GM10266 (cell line): Measurements from ENCODE around the gene BTN2A1.

Source experiments
- DNase-seq: peaks from one replicate; pipeline ENCODE4 v3.0.0; 2012; ENCODE audit errors: extremely low spot score
- TF ChIP-seq, protein P1 (sequence below): IDR thresholded peaks from 2 replicates; pipeline ENCODE4 v1.5.1; 2012; ENCODE audit warnings: mild to moderate bottlenecking, low read depth; ENCODE audit not compliant: control insufficient read depth, insufficient read depth; ENCODE audit errors: missing control alignments

Gene BTN2A1

DNA sequence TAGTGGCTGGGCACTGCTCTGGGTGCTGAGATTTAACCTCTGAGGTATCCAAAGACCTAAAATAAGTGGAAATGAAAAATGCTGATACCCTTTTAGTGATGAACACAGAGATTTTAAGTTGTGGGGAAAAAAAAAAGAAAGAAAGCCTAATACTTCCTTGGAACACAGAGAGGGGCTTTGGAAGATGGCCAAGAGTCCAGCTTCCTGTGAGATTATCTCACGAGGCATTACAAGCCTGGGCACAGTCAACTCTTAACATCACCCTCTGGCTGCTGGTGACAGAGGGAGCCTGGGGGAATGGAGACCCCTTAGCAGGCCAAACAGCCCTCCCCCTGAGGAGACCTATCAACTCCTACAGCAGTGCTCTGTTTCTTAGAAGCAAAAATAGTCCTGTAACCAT lies 19.7 kb downstream of the BTN2A1 start:
- DNase-seq, result no peak
- TF ChIP-seq, protein P1, sequence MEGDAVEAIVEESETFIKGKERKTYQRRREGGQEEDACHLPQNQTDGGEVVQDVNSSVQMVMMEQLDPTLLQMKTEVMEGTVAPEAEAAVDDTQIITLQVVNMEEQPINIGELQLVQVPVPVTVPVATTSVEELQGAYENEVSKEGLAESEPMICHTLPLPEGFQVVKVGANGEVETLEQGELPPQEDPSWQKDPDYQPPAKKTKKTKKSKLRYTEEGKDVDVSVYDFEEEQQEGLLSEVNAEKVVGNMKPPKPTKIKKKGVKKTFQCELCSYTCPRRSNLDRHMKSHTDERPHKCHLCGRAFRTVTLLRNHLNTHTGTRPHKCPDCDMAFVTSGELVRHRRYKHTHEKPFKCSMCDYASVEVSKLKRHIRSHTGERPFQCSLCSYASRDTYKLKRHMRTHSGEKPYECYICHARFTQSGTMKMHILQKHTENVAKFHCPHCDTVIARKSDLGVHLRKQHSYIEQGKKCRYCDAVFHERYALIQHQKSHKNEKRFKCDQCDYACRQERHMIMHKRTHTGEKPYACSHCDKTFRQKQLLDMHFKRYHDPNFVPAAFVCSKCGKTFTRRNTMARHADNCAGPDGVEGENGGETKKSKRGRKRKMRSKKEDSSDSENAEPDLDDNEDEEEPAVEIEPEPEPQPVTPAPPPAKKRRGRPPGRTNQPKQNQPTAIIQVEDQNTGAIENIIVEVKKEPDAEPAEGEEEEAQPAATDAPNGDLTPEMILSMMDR, result no peak

DNA sequence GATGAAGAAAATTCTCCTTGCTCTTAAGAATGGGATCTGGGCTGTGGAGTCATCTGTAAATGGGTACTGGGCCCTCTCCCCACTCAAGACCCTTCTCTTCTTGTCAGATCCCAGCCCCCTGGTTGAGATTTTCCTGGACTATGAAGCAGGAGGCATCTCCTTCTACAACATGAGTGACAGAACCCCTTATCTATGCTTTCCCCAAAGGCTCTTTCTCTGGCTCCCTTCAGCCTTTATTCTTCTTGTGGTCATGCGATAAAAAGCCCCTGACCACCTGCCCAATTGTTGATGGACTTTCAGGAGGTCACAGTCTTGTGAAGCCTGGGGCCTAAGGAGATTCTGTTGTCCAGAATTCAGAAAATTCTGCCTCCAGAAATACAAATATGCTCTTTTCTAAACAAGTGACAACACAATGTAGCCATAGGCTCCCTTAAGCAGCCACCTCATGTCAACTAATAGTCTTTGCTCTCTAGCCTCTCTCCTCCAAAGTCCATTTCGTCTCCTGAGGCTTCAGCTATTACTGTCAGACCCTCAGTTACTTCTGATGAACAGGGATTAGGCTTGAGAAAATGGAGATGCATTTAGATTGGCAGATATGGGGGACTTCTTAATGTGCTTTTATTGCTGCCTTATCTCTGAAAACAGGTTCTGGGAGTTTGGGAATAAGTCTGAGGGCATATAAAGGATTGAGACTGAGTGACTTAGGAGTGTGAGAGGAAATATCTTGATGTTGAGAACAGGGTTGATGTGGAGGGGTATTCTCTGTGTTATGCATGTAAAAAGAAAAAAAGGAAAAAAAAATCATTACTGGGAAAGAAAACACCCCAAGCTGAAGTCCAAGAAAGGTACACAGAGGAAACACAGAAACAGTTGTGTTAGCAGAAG lies 20.6 kb downstream of the BTN2A1 start:
- no peak for DNase-seq
- TF ChIP-seq, protein P1, result no peak

DNA sequence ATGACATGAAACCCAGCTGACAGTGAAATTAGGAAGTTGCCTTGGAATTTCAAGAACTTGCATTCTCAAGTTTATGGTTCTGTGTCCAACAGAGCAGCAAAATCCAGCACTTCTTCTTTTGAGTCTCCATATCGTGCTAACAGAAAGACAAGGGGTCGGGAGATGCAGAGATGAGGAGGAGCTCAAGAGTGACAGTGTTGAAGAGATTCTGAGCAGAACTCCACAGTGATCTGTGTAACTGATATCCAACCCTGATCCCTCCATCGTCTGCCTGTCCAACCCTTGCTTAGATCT lies 21.2 kb downstream of the BTN2A1 start:
- DNase-seq, result no peak
- TF ChIP-seq, protein P1, result no peak

DNA sequence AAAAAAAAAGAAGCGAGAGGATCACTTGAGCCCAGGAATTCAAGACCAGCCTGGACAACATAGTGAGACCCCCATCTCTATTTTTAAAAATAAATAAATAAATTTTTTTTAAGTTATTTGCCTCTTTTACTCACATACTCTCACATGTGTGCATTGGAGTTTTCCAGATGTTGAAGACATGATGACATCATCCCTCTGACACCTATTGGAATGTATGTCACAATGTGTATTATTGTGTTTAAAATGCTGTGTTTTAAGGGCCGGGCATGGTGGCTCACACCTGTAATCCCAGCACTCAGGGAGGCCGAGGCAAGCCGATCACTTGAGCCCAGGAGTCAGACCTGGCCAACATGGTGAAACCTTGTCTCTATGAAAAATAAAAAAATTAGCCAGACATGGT lies 24.6 kb downstream of the BTN2A1 start:
- TF ChIP-seq, protein P1, result no peak

DNA sequence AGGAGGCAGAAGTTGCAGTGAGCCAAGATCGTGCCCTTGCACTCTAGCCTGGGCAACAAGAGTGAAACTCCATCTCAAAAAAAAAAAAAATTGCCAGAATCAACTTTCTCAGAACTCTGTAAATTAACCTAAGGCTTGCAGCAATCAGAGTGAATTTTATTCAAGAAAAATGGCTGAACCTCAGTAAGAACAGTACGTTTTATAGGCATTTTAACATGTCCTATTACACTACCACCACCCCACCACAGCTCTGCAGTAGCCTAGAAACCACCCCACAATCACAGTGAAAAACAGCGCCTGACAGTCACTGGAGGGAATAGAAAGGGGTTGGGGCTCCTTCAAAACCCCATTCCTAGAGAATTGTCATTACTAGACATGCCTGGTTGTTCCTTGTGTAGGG lies 26.0 kb downstream of the BTN2A1 start:
- TF ChIP-seq, protein P1, result no peak
- no peak for DNase-seq

More for the DNA sequence above, 24.6 kb downstream of the BTN2A1 start:
- no peak for DNase-seq

DNA sequence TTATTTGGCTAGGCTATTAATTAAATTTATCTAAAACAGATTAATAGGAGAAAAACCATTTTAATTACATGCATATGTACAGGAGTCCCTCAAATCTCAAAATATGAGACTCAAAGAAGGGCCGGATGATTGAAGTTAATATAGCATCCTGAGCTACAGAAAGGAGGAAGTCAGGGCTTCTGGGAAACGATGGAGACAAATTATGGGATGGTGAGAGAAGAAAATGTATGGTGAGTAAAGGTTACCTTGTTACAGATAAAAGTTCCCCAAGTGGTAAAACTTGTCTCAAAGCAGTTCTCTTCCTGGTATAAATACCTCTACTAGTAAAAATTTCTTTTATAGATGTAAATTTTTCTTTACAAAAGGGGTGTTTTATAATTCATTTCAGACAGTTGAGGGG lies 26.4 kb downstream of the BTN2A1 start:
- no peak for DNase-seq
- TF ChIP-seq, protein P1, result no peak

DNA sequence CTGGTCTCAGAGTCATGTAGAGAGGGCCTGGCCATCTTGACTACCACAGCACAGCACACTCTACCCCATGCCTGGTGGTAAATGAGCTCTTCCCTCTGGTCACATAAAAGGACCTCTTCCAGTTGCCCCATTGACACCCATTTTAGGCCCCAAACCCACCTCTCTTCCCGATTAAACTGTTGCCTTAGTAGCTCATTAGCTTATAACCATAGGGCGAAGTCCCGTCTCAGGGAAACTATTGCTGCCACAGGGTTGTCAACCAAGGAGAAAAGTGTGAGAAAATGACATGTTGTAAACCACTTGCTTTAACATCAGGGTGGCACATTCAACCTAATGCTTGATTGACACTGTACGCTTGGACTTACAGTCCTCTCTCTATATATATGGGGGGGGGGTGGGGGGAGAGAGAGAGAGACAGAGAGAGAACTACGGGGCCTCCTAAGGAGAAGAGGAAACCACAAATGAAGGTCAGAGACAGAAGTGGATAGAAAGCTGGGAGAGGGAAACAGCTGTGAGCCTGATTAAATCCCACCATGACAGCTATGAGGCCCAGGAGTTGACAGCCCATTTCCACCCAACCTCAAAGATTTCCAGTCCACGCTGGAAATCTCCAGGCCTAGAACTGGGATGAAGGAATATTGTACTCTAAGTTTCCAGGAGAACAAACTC lies 27.5 kb downstream of the BTN2A1 start:
- TF ChIP-seq, protein P1, result no peak
- DNase-seq, result no peak
